NCI-H510A (cell line): ENCODE data around the gene CYP27A1.
"Not testable (repeated sequence)": the region's sequence is repeated elsewhere in the genome, so short reads cannot be mapped to it uniquely, and the experiment has no call there.

Experiments
- DNase-seq: peaks from one replicate; lab custom pipeline; 2025; lab: John Stamatoyannopoulos, UW

The CYP27A1 gene

DNA sequence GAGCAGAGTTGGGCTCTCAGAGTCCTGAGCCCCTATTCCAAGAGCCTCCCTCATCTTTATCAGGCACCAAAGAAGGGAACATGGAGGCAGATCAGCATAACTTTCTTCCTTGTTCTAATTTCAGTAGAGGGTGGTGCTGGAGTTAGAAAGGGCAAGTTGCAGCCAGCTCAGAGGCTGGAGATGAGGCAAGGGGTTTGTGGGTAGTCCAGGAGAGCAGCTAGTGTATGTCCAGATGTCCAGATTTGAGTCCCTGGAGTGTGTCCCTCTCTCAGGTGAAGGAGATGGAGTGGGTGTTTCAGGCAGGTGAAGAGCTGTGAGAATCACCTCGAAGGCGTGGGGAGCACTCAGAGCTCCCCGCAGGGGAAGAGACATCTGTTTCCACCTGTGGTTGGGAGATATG is 50.1 kb downstream of the CYP27A1 start:
- no peak for DNase-seq

DNA sequence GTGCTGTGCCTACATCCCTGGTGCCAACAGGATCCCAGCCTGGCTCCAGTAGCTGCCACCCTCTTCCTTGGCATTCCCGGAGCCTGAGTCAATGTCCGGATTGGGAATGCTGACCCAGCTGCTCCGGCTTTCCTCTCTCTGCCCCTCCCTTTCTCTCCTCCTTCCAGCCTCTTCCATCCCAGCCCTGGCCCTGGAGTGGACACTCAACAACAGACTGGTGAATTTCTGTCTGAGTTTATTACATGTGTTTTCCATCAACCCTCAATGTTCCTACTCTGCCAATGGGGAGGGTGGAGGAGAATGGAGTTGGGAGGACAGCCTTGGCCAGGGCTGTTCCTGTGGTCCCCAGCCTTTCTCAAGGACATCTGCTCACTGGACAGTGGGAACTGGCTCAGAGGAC is 50.6 kb downstream of the CYP27A1 start:
- no peak for DNase-seq

DNA sequence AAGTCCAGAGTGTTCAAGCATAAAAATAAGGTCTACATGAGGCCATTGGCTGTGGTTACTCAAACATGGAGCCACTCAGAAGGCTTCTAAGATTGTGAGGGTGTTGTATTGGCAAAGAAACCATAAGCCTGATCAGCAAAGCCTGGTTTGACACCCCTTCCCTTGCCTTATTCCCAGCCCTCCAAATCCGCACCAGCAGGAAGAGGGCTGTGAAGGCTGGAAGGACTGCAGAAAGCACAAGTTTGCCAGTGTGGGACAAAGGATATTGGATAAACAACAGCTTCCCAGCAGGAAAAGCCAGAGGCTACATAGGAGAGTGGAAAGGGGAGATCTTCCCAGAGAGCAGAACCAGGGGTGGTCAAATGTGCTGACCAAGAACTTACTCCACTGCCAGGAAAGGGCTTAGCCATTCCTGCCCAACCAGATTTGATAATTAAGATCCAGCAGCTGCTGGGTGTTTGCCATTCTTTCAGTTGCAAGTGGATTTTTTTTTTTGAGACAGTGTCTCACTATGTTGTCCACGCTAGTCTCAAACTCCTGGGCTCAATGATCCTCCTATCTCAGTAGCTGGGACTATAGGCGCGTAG is 51.2 kb downstream of the CYP27A1 start:
- no peak for DNase-seq

DNA sequence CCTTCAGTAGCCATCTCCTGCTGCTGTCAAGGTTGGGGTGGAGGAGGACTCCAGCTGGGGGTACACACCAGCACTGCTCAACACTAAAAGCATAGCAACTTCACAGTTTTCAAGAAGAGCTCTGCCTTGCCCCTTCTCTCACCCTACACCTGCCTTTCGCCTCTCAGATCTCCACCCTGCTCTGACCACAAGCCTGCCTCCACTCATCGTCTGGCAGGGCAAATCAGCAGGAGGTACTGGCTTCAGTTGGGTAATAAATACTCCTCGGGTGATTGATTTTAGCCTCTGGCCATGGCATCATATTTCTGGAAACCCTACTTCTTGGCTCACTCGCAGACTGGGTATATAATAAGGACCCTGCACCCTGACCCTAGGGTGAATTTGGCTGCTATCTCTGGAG is 52.7 kb downstream of the CYP27A1 start:
- no peak for DNase-seq

DNA sequence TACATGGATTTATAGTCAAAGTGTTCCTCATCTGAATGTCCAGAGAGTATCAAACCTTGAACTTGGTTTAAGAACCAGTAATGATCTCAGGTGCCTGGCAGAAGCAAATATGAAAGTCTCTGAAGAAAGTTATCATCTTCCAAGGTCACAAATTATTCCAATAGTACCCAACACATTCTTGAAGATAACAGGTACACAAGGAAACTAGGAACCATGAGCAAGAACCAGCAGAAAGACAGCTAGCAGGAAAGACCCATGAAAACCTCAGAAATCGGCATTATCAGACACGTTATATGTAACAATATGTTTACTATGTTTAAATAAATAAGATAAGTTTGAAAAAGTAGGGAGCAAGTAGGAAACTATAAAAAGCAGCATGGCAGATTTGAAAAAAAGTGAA is 55.5 kb downstream of the CYP27A1 start:
- no peak for DNase-seq

DNA sequence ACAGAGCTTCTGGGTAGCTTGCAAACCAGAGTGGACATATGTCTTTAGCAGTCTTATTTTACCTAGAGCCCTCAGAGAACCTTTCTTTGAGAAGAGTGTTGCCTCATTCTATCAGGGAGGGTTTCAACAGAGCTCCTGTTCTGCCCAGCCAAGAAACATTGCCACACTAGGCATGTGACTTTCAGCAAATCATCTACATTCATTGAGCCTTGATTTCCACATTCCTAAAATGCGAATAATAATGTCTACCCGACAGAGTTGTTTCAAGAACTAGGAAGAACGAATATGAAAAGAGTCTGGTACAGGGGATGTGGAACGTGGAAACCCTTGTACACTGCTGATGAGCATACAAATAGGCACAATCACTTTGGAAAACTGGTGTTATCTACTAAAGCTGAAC is 57.5 kb downstream of the CYP27A1 start:
- no peak for DNase-seq

DNA sequence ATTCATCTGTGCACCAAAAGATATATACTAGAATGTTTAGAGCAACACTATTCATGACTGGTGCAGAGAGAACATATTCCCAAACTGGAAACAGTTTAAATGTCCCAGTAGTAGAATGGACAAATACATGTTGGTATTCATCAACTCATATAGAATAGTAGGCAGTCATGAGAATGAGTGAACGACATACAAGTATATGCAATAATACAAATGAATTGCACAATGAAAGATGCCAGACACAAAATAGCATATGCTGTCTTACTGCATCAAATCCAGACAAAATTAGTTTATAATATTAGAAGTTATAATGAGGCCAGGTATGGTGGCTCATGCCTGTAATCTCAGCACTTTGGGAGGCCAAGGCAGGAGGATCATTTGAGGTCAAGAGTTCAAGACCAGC is 57.9 kb downstream of the CYP27A1 start:
- DNase-seq = no peak

DNA sequence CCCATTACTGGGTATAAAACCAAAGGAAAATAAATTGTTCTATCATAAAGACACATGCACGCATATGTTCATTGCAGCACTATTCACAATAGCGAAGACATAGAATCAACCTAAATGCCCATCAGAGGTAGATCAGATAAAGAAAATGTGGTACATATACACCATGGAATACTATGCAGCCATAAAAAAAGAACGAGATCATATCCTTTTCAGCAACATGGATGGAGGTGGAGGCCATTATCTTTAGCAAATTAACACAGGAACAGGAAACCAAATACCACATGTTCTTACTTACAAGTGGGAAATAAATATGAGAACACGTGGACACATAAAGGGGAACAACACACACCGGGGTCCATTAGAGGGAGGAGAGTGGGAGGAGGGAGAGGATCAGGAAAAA is 62.4 kb downstream of the CYP27A1 start:
- DNase-seq = not testable (repeated sequence)

DNA sequence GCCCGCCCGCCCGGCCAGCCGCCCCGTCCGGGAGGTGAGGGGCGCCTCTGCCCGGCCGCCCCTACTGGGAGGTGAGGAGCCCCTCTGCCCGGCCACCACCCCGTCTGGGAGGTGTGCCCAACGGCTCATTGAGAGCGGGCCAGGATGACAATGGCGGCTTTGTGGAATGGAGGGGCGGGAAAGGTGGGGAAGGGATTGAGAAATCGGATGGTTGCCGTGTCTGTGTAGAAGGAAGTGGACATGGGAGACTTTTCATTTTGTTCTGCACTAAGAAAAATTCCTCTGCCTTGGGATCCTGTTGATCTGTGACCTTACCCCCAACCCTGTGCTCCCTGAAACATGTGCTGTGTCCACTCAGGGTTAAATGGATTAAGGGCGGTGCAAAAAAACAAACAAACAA is 65.0 kb downstream of the CYP27A1 start:
- DNase-seq = not testable (repeated sequence)

DNA sequence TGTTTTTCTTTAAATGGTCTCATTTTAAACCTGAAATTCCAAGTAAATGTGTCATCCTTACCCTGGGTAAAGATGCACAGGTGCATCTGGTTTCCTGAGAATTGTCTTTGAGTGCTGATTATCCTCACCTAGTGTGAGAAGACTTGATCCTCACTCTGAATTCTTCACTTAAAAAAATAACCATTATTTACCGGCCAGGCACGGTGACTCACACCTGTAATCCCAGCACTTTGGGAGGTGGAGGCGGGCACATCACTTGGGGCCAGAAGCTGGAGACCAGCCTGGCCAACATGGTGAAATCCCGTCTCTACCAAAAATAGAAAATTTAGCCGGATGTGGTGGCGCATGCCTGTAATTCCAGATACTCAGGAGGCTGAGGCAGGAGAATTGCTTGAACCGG is 67.8 kb downstream of the CYP27A1 start:
- no peak for DNase-seq

DNA sequence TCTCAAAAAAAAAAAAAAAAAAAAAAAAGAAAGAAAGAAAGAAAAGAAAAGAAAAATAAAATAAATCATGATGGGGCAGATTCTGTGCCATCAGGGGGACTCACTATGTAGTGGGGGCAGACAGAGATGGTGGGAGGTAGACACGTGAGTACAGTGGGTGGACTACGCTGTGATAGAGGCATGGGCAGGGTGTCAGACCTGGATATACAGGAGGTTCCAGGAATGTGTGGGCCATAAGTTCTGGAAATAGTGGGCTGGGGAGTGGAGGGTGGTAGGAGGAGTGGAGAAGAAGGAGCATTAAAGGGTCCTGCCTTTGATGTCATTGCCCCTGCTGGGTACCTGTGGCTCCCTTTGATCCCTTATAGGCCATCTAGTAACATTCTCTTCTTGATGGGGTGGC is 68.8 kb downstream of the CYP27A1 start:
- no peak for DNase-seq

DNA sequence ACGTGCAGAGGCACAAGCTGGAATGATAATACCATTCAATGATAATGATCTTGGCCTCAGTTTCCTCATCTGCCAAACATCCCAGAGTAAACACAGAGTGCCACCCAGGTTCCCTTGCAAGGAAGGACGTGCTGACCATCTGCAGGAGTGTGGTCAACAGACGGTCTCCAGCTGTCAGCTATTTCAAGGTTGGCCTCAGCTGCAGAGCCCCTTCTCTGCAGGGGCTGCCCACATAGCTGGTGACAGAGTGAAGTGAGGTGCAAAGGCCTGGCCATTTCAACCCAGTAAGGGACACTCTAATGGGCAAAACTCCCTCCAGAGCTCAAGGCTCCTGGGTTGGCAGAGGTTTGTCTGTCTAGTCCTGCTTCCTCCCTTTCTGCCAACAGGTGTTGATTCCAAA is 69.3 kb downstream of the CYP27A1 start:
- no peak for DNase-seq

DNA sequence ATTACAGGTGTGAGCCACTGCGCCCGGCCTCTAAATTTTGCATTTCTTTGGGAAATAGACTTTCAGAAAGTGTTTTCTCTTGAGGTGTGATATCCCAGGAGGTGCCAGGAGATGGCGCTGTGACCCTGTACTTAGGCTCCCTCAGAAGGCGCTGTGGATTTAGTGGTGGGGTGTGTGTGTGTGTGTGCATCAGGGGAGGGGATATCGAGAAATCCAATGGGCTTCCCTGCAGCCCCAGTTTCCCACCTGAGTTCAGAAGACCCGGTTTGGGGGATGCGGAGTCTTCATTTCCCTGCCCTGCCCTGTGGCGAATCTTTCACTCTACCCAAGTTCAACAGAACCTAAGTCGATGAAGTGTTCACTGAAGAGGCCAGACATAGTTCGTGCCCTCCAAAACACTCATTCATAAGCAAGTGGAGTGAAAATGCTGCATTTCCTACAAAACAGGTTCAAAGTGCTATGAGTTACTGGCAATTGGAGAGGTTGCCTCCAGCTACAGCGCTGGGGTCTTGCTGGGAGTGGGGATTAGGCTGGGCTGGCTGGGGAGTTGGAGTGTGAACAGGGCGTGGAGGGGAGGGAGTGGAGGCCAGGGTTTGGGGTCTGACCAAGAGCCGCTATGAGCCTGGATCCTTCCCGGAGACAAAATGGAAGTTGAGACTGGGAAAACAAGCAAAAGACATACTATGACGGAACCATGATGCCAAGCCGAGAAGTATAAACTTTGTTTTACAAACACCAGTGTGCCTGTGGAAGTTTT is 71.1 kb downstream of the CYP27A1 start:
- no peak for DNase-seq

DNA sequence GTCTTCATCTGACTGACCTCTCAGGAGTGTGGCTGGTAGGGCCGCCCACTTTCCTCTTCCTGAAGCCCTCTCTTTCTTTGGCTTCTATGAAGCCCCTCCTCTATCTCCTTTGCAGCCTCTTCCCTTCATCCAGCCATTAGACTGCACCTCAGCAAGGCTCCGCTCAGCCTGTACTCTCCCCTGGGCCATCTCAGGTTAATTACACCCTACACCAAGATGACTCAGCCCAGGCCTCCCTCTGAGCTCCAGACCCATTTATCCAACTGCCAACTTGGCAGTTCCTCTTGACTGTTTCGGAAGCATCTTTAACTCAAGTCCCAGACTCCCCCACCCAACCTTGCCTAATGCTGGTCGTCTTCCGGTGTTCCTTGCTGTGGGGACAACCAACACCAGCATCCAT is 71.8 kb downstream of the CYP27A1 start:
- DNase-seq = no peak

DNA sequence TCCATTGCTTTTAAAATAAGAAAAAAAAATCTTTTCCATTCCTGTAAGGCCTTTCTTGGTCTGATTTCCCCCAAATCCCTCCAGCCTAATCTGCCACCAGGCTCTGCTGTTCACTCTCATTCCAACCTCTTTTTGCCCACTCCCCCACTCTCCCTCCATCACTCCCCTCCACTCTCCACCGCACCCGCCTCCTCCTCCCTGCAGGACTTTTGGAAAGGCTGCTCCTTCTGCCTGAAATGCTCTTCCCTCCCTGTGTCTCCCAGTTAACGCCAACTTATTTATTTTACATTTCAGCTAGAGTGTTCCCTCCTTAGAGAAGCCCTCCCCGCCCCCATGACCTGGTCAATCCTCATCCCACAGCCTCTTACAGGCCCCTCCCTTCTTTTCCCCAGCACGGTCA is 72.9 kb downstream of the CYP27A1 start:
- no peak for DNase-seq

DNA sequence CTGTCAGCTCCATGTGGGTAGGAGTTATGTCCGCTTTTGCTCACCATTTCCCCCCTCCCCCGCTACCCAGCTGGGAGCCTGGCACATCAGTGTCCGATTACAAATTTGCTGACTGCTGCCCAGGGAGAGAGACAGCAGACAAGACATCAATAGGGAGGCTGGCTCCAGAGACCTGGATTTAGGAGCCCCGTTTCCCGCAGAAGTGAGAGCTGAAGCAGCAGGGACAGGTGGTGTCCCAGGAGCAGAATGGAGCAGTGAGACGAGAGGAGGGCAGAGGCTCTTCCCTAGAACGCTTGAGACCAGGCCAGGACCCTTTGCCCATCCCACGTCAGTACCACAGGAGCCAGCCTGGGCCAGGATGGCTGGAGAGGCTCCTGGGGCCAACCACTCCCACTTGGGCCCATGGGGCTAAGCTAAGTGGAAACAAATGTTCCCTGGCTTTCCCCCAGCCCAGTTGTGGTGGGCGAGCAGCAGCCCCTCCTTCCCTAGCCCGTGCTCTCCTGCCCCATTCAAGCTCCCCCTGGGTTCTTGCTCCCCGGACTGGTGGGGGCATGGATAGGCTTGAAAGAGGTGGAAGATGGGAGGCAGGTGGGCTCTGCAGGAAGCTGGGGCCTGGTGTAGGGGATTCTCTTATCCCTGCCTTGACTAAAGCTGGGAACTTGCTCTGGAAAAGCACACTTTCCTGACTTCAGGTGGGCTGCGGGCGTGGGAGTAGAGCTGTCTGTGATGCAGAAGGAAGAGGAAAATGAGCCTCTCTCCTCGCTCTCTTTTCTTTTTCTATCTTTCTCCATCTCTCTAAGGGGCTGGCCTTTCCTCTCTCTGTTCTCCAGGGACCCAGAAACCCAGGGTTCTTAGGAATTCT is 73.6 kb downstream of the CYP27A1 start:
- no peak for DNase-seq

DNA sequence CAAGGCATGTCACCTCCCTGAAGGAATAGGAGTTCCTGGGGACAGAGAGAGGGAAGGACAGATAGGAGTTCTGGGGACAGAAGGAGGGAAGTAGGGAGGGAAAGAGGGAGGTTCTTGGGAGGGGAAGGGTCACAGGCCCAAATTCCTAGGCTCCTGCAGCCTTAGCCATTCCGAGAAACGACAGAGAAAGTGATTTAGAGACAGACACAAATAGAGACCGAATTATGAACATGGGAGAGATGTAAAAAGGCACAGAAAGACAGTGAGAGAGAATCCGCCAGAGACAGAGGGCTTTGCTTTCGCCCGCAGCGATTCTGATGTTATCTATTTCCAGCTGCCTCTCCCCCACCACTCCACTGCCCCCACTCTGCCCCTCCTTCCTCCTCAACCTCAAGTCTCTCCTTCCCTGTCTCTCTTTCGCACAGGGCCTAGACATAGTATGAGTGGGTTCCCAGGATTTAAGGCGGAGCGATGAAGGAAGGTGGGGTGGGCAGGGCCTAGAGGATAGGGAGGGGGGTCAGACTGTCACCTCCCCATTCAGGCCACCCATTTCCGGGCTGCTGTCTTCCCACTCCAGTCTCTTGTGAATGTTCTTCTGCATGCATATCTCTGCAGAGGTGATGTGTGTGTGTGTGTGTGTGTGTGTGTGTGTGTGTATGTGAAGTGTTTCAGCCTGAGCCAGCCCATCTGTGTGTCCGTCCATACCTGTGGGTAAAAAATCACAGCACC is 74.4 kb downstream of the CYP27A1 start:
- no peak for DNase-seq

DNA sequence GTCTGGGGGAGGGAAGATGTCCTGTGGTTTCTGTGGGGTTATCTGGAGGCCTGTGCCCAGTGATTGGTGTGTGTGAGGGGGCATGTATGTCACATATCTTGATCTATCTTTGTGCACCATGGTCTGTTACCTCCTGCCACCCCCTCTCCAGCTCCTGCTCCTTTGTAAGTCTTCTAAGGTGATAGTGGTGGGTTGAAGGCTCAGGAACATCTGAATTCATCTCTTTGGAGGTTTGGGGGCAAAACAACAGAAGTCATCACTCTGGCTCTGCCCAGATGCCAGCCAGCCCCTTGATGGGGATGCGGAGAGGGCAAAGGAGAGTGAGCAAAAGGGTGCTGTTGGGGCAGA is 74.9 kb downstream of the CYP27A1 start:
- no peak for DNase-seq

DNA sequence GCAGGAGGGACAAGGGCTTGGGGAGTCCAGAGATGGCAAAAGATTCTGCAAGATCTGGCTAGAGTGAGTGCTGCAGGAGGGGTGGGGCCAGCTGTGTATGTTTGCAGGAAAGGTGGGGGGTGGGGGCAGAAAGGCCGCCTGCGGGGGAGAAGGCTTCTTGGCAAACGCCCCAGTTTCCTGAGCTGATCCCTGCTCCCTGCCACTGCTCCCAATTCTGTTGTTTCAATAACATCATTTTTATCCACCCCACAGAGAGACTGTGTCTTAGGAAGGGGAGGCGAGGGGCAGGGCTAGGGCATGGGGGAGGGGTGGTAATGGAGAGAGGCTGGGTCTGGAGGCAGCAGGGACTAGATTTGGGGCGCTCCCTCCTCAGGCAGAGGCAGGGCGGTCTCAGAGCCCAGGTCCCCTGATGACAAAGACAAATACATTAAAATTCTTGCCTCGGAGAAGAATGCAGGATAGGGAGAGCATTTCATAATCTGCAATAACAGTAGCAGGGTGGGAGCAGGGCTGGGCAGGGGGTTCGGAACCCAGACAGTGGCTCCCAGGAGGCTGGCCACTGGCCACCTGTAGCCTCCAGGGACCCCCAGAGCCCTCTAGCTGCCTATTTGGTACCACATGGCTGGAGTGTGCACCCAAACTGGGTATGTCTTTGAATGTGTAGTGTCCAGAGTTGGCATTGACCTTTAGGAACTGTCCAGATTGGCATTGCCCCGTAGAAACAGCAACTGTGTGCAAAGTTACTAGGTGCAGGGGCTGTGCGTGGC is 75.6 kb downstream of the CYP27A1 start:
- no peak for DNase-seq

DNA sequence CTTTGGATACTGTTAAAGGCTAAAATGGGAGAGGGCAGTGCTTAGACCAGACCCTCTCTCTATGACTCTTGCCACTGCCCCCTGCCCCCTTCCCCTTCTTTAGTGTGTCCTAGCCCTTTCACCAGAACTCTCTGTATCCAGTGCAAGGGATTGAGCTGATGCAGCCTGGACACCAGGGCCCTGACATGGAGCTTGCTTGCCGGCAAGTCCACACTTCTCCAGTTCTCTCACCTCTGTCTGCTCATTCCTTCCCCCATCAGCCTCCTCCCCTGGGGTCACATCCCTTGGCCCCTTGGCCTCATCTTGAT is 76.1 kb downstream of the CYP27A1 start:
- no peak for DNase-seq

DNA sequence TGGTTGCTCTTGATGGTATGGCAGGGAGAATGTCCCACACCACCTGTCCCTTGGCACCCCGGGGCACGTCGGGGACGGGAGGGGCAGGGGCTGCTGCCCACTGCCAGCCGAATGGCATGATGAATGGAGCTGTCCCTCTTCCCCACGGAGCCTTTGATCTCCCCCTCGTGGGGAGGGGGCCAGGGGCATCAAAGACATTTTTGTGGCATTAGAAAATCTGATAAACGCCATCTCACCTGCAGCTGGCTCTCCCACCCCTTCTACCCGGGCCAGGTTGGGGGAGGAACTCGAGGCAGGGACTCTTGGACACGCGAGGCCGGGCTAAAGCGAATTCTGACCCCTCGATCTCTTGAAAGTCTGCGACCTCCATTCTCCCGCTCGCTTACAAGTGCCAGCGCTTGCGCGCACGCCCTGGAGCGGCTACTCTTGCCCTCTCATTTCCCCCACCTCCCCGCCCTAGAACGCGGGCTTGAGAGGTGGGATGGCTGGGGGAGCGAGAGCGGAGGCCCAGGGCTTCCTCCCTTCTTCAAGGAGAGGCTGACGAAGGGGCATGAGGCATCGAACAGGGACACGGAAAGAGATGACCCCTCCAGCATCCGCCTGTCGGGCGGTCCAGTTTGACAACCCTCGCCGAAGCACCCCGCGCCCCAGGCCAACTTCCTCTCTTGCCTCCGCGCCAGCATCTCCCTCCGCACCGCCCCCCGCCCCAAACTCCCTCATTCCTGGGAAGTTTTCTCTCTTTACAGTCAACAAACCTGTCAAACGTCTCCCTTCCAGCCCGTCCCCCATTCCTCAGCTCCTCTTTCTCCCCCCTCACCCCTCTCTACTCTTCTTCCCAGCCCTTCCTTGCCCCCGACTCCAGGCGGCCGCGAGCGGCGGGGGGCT is 77.0 kb downstream of the CYP27A1 start:
- DNase-seq = no peak
